Measurements from ENCODE around the gene PCNT. TPM values are rescaled to one million over a fixed set of nuclear protein-coding genes. Genes with fewer than 3 reads are reported as not detected.

Gene PCNT
- total and polyA plus RNA-seq, 10 of the 15 experiments (the other 5 are each of a cell fraction or from before 2014, with no cell fraction given): 2.9 to 39.6 (median 20.5) TPM

DNA sequence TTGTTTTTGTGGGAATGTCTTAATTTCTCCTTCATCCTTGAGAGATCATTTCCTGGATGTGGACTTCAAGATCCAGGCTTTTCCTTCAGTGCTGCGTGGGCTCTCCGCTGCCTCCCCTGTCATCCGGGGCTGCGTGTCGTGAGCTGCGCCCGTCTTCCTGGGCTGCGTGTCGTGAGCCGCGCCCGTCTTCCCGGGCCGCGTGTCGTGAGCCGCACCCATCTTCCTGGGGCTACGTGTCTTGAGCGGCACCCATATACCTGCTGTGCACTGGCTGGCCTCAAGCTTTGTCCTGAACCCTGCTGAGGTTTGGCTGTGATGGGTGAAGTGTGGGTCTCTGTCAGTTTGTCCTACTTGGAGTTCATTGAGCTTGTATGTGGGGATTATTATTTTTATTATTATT is 55.1 kb downstream of the PCNT start (continued):
- TF ChIP-seq MYB (IDR thresholded peaks at IDR 0.05; ENCODE audit: borderline replicate concordance, low read depth, low read length): no peak
- TF ChIP-seq PML (IDR thresholded peaks at IDR 0.05; ENCODE audit: low read length): no peak
- TF ChIP-seq SIN3A (IDR thresholded peaks at IDR 0.05; ENCODE audit: low read depth, low read length): no peak
- TF ChIP-seq SUZ12 (IDR thresholded peaks at IDR 0.05; ENCODE audit: unreplicated experiment): no peak
- no peak for TF ChIP-seq SMAD5 (IDR thresholded peaks at IDR 0.05; ENCODE audit: low read depth)

DNA sequence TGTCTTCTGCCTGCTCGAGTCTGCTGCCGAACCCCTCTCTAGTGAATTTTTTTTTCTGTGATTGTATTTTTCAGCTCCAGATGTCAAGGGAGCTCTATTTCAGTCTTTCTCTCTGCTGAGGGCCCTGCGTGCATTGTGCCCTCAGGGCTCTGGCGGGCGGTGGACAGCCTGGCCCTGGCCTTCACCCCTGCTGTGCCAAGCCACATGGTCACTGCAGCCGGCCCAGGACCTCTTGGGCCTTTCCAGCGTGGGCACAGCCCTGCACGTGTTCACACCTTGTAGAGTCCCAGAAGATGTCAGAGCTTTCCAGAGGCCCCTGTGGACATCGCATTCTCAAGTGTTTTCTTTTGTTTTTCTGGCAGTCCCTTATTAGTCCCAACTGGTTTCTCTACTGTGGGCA is 55.7 kb downstream of the PCNT start:
- no peak for ATAC-seq

More for the DNA sequence above, 55.7 kb downstream of the PCNT start:
- Histone ChIP-seq H3K9me3 (replicated peaks; ENCODE audit: control insufficient read depth, insufficient read depth, low read length) (peaks cover 9% of the 10 kb centered on the region; the same call in 1 of the 3 replicates), H3K27ac (ENCODE audit: control insufficient read depth, insufficient read depth) (no peak overlapping the region), H4K20me1 (ENCODE audit: control insufficient read depth, insufficient read depth) (no peaks in the 10 kb centered on the region), H3K4me3 (no peak overlapping the region), H3K27me3 (replicated peaks in 1 of 2; ENCODE audit: control insufficient read depth in 2 of 2, insufficient read depth in 2 of 2, low read length in 1 of 2) (no peaks in the 10 kb centered on the region), H2AFZ (ENCODE audit: control insufficient read depth, low read depth, low read length) (no peak overlapping the region), H3K9ac (ENCODE audit: control insufficient read depth, insufficient read depth, low read length) (no peak overlapping the region), H3K4me2 (ENCODE audit: control insufficient read depth, insufficient read depth) (no peak overlapping the region), H3K36me3 (ENCODE audit: control insufficient read depth in 2 of 2, insufficient read depth in 2 of 2, low read length in 1 of 2) (peaks cover 16 to 20% of the 10 kb centered on the region in 2 experiments; a peak in 3 of 4 replicates), H3K79me2 (ENCODE audit: control insufficient read depth, insufficient read depth, low read length) (no peaks in the 10 kb centered on the region; the same call in none of the 2 replicates), H3K4me1 (ENCODE audit: control insufficient read depth, insufficient read depth, low read length) (no peaks in the 10 kb centered on the region)
- no peak for FAIRE-seq
- ChIA-PET RAD21 (ENCODE audit: unreplicated experiment) (no interaction called here), CTCF (no interaction called here), POLR2A (no interaction called here), SMC1A (ENCODE audit: uncharacterized antibody, unreplicated experiment) (interaction anchor here (1.3 kb wide), 1 partner anchor 11 kb away, joined by 3 read pairs; no protein-coding TSS in a partner anchor)
- intact Hi-C loops (cut with micrococcal nuclease; ENCODE audit: unreplicated experiment) (no loop called here), in situ Hi-C loops (cut with MboI) (no loop called here)
- BruUV-seq (replicated peaks): no TSS peak
- DNase-seq (ENCODE audit: low read depth, low spot score): no peak
- 97% methylated on average over 9 of the region's 9 CpGs for WGBS (ENCODE audit: insufficient coverage, insufficient replicate concordance, low lambda C conversion rate, missing lambda C conversion rate)
- no peak for TF ChIP-seq POU2F2 (IDR thresholded peaks at IDR 0.05; ENCODE audit: borderline replicate concordance, low read depth, low read length)
- TF ChIP-seq PAX5 (IDR thresholded peaks at IDR 0.05; ENCODE audit: borderline replicate concordance, low read depth, low read length): no peak
- no peak for TF ChIP-seq SIX5 (IDR thresholded peaks at IDR 0.05; ENCODE audit: low read depth, low read length, severe bottlenecking)
- no peak for TF ChIP-seq CEBPB (IDR thresholded peaks at IDR 0.05; ENCODE audit: borderline replicate concordance in 1 of 2, low read depth in 2 of 2, low read length in 2 of 2)
- TF ChIP-seq POLR2AphosphoS2 (IDR thresholded peaks at IDR 0.05; ENCODE audit: low read depth, low read length): no peak
- no peak for TF ChIP-seq HDAC6 (IDR thresholded peaks at IDR 0.05; ENCODE audit: unreplicated experiment)
- TF ChIP-seq TBL1XR1 (IDR thresholded peaks at IDR 0.05; ENCODE audit: low read depth, low read length): no peak
- no peak for TF ChIP-seq CHD1 (IDR thresholded peaks at IDR 0.05; ENCODE audit: low read depth, low read length)
- TF ChIP-seq, protein P1, sequence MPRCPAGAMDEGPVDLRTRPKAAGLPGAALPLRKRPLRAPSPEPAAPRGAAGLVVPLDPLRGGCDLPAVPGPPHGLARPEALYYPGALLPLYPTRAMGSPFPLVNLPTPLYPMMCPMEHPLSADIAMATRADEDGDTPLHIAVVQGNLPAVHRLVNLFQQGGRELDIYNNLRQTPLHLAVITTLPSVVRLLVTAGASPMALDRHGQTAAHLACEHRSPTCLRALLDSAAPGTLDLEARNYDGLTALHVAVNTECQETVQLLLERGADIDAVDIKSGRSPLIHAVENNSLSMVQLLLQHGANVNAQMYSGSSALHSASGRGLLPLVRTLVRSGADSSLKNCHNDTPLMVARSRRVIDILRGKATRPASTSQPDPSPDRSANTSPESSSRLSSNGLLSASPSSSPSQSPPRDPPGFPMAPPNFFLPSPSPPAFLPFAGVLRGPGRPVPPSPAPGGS (IDR thresholded peaks at IDR 0.05; ENCODE audit: borderline replicate concordance, insufficient read depth, low read depth, low read length, poor library complexity, severe bottlenecking): no peak
- TF ChIP-seq JUND (IDR thresholded peaks at IDR 0.05; ENCODE audit: low read depth, low read length): no peak
- TF ChIP-seq ZNF384 (IDR thresholded peaks at IDR 0.05; ENCODE audit: borderline replicate concordance, low read depth, low read length): no peak
- TF ChIP-seq FOXK2 (IDR thresholded peaks at IDR 0.05): no peak
